CD1c-positive myeloid dendritic cell (primary cell): Measurements from ENCODE around the gene EEF1B2.
"Not testable (repeated sequence)": the region's sequence is repeated elsewhere in the genome, so short reads cannot be mapped to it uniquely, and the experiment has no call there.

Experiments used
- DNase-seq: peaks from one replicate; pipeline ENCODE4 v3.0.0-alpha.2; 2016; ENCODE audit errors: extremely low spot score

EEF1B2 gene

GRCh38 chr2:206164261-206164862 lies 4.7 kb downstream of the EEF1B2 start:
- DNase-seq = peak; percentile 54

- DNase-seq = not testable (repeated sequence)
These were observed 8.5 kb downstream of the EEF1B2 start for GRCh38 chr2:206168230-206168629.

GRCh38 chr2:206171624-206172397 lies 12.1 kb downstream of the EEF1B2 start:
- DNase-seq = not testable (repeated sequence)

- no peak for DNase-seq
These were observed 13.5 kb downstream of the EEF1B2 start for GRCh38 chr2:206173147-206173546.

GRCh38 chr2:206176121-206176520 lies 16.4 kb downstream of the EEF1B2 start:
- DNase-seq = no peak

- DNase-seq = no peak
These were observed 17.2 kb downstream of the EEF1B2 start for GRCh38 chr2:206176901-206177300.

GRCh38 chr2:206181526-206181925 lies 21.8 kb downstream of the EEF1B2 start:
- not testable (repeated sequence) for DNase-seq

- no peak for DNase-seq
These were observed 30.0 kb downstream of the EEF1B2 start for GRCh38 chr2:206189691-206190090.

GRCh38 chr2:206190111-206190510 lies 30.4 kb downstream of the EEF1B2 start:
- DNase-seq = no peak

GRCh38 chr2:206190689-206191088 lies 31.0 kb downstream of the EEF1B2 start:
- DNase-seq = no peak

- DNase-seq = no peak
These were observed 32.5 kb downstream of the EEF1B2 start for GRCh38 chr2:206192157-206192556.

GRCh38 chr2:206193671-206194357 lies 34.1 kb downstream of the EEF1B2 start:
- no peak for DNase-seq

GRCh38 chr2:206198677-206199076 lies 39.0 kb downstream of the EEF1B2 start:
- no peak for DNase-seq

GRCh38 chr2:206201075-206201848 lies 41.6 kb downstream of the EEF1B2 start:
- no peak for DNase-seq

GRCh38 chr2:206202446-206202845 lies 42.8 kb downstream of the EEF1B2 start:
- no peak for DNase-seq

GRCh38 chr2:206203331-206203730 lies 43.6 kb downstream of the EEF1B2 start:
- DNase-seq = no peak

- no peak for DNase-seq
These were observed 45.0 kb downstream of the EEF1B2 start for GRCh38 chr2:206204710-206205109.

GRCh38 chr2:206207316-206207715 lies 47.6 kb downstream of the EEF1B2 start:
- not testable (repeated sequence) for DNase-seq

GRCh38 chr2:206208900-206209299 lies 49.2 kb downstream of the EEF1B2 start:
- no peak for DNase-seq

GRCh38 chr2:206211657-206212255 lies 52.1 kb downstream of the EEF1B2 start:
- DNase-seq = no peak
